K562 (cell line): ENCODE measurements around the gene PTH2. TPM values are rescaled to one million over a fixed set of nuclear protein-coding genes. Genes with fewer than 3 reads are reported as not detected.

ENCODE experiments used
- ATAC-seq: fragments of 200-7000 bp; cut with Tn5 transposase; 3 replicates; pipeline ENCODE4 v1.9.1; 2020; ENCODE audit warnings: moderate library complexity
- BruUV-seq: library from RNA; stranded (reverse); fragments of 400-500 nt; replicated peaks from 2 replicates; lab custom pipeline; 2021; lab: Mats Ljungman, UMichigan
- CTCF ChIA-PET: fragments of 300-600 bp; formaldehyde crosslinking; extraction: SDS; loops from one replicate; lab custom pipeline; 2021; ENCODE audit warnings: low intra/inter-chr PET ratio; lab: Yijun Ruan, JAX
- POLR2A ChIA-PET: fragments of 300-600, 350-650 bp; sonication (Branson Sonifier 250); formaldehyde crosslinking; extraction: SDS; loops from one replicate; lab custom pipeline; 2021; ENCODE audit warnings: antibody characterized with exemption, inconsistent platforms; lab: Yijun Ruan, JAX
- DNase-seq, 4 experiments: peaks; one replicate each; pipeline versions ENCODE4 v3.0.0 to v3.0.0-alpha.2; 2011 to 2018; ENCODE audit warnings: low spot score in 3 of 4, mixed read lengths in 3 of 4; ENCODE audit errors: extremely low read depth in 1 of 4
- FAIRE-seq: peaks from 2 replicates; lab custom pipeline; 2011; peaks lifted over from hg19 to GRCh38; lab: Jason Lieb, UNC
- H2AFZ ChIP-seq: 2 replicates; pipeline ENCODE4 v1.6.0; 2011; ENCODE audit warnings: low read depth, low read length, control low read depth, inconsistent platforms
- H3K27ac ChIP-seq: fragments of 200-600 bp; 3 replicates; pipeline ENCODE4 v1.8.0; 2011; ENCODE audit warnings: low read depth, mild to moderate bottlenecking, control low read depth, inconsistent platforms, low read length, moderate library complexity, mixed read lengths; ENCODE audit errors: extremely low read depth
- H3K27me3 ChIP-seq, 2 experiments: fragments of 300-600 bp in 1 of 2; 2 replicates in 1 of 2; 3 replicates in 1 of 2; pipeline versions ENCODE4 v1.6.0 to v1.8.0; 2011; ENCODE audit warnings: inconsistent platforms in 2 of 2, low read length in 2 of 2, mild to moderate bottlenecking in 1 of 2, mixed read lengths in 1 of 2, moderate library complexity in 1 of 2; ENCODE audit not compliant: control insufficient read depth in 2 of 2, insufficient read depth in 2 of 2
- H3K36me3 ChIP-seq: fragments of 300-600 bp; 3 replicates; pipeline ENCODE4 v1.8.0; 2011; ENCODE audit warnings: mild to moderate bottlenecking, low read length, inconsistent platforms; ENCODE audit not compliant: control insufficient read depth, insufficient read depth
- H3K4me1 ChIP-seq, 2 experiments: fragments of 200-600 bp in 1 of 2; replicated peaks in 1 of 2; 2 replicates in 1 of 2; 3 replicates in 1 of 2; pipeline versions ENCODE4 v1.5.1 to v1.8.0; 2011; ENCODE audit warnings: inconsistent platforms in 2 of 2, low read length in 2 of 2, mild to moderate bottlenecking in 1 of 2, mixed read lengths in 1 of 2, moderate library complexity in 1 of 2; ENCODE audit not compliant: control insufficient read depth in 2 of 2, insufficient read depth in 2 of 2
- H3K4me2 ChIP-seq: 2 replicates; pipeline ENCODE4 v1.6.1; 2011; ENCODE audit warnings: low read length, control low read depth, inconsistent platforms, mixed read lengths; ENCODE audit not compliant: insufficient read depth
- H3K4me3 ChIP-seq: fragments of 200-600 bp; sonication (generic), shearing (Covaris generic); 2 replicates; pipeline ENCODE4 v1.5.1; 2016; ENCODE audit warnings: control low read depth, inconsistent platforms
- H3K79me2 ChIP-seq: fragments of 200-600 bp; 3 replicates; pipeline ENCODE4 v1.8.0; 2011; ENCODE audit warnings: low read length, inconsistent platforms; ENCODE audit not compliant: control insufficient read depth, insufficient read depth
- H3K9ac ChIP-seq, 2 experiments: 2 replicates each; pipeline versions ENCODE4 v1.6.0 to v1.6.1; 2011; ENCODE audit warnings: low read depth in 2 of 2, low read length in 2 of 2, control low read depth in 1 of 2, inconsistent platforms in 1 of 2, mild to moderate bottlenecking in 1 of 2, mixed read lengths in 1 of 2; ENCODE audit not compliant: insufficient read depth in 1 of 2
- H3K9me1 ChIP-seq: one replicate; pipeline ENCODE4 v1.6.0; 2011; ENCODE audit warnings: inconsistent platforms, mild to moderate bottlenecking, low read length, moderate library complexity; ENCODE audit not compliant: control insufficient read depth, insufficient read depth
- H3K9me3 ChIP-seq: replicated peaks from 2 replicates; pipeline ENCODE4 v1.5.1; 2011; ENCODE audit warnings: low read depth, low read length, inconsistent platforms; ENCODE audit not compliant: control insufficient read depth, insufficient read depth
- H4K20me1 ChIP-seq: replicated peaks from 2 replicates; pipeline ENCODE4 v1.6.1; 2011; ENCODE audit warnings: low read length, inconsistent platforms, mixed read lengths; ENCODE audit not compliant: control insufficient read depth, insufficient read depth
- ATF1 ChIP-seq, 2 experiments: fragments of 450-650 bp in 1 of 2; IDR thresholded peaks; 2 replicates each; pipeline ENCODE4 v1.6.1; 2016; ENCODE audit warnings: missing compliant biosample characterization in 1 of 2, missing genetic modification characterization in 1 of 2
- BMI1 ChIP-seq: fragments of 150-350 bp; IDR thresholded peaks from 2 replicates; pipeline ENCODE4 v1.6.1; 2014; ENCODE audit warnings: low read length
- HNRNPLL ChIP-seq: fragments of 200-400 bp; formaldehyde crosslinking; IDR thresholded peaks from 2 replicates; pipeline ENCODE4 v1.6.1; 2017; ENCODE audit warnings: low read length, low read depth, mild to moderate bottlenecking; ENCODE audit not compliant: poor library complexity, severe bottlenecking
- KAT2B ChIP-seq: IDR thresholded peaks from one replicate; pipeline ENCODE4 v1.6.1; 2012; ENCODE audit warnings: low read depth, mild to moderate bottlenecking, control low read depth, inconsistent platforms, low read length, moderate library complexity
- KDM4B ChIP-seq, 2 experiments: fragments of 450-650 bp in 1 of 2; sonication (generic) in 1 of 2; IDR thresholded peaks; 2 replicates each; pipeline ENCODE4 v1.6.1; 2016 to 2017; ENCODE audit warnings: borderline replicate concordance in 2 of 2, antibody characterized with exemption in 1 of 2, low read depth in 1 of 2, mild to moderate bottlenecking in 1 of 2
- MBD2 ChIP-seq: sonication (generic); IDR thresholded peaks from 2 replicates; pipeline ENCODE4 v1.6.1; 2016; ENCODE audit warnings: low read depth, borderline replicate concordance
- NFATC3 ChIP-seq: fragments of 450-650 bp; IDR thresholded peaks from 2 replicates; pipeline ENCODE4 v1.6.1; 2017; ENCODE audit warnings: mild to moderate bottlenecking
- RFX1 ChIP-seq: fragments of 450-650 bp; IDR thresholded peaks from 2 replicates; pipeline ENCODE4 v1.6.1; 2016; ENCODE audit warnings: mild to moderate bottlenecking, moderate library complexity
- TAF15 ChIP-seq: fragments of 200-400 bp; formaldehyde crosslinking; IDR thresholded peaks from 2 replicates; pipeline ENCODE4 v1.6.1; 2017; ENCODE audit warnings: mild to moderate bottlenecking, low read depth, low read length, moderate library complexity
- TCF3 ChIP-seq: sonication (generic); formaldehyde crosslinking; IDR thresholded peaks from 2 replicates; pipeline ENCODE4 v1.4.0; 2020; ENCODE audit warnings: mild to moderate bottlenecking, missing genetic modification reagents
- ZFP36 ChIP-seq: fragments of 150-350 bp; IDR thresholded peaks from 2 replicates; pipeline ENCODE4 v1.6.1; 2018; ENCODE audit warnings: low read length, low read depth; ENCODE audit not compliant: partially characterized antibody
- ZNF232 ChIP-seq: sonication (generic); formaldehyde crosslinking; IDR thresholded peaks from 2 replicates; pipeline ENCODE4 v1.8.0; 2022; ENCODE audit warnings: mild to moderate bottlenecking, missing genetic modification reagents
- WGBS: fragments of 100-300 bp; shearing (Covaris generic); methylation state at CpG from one replicate; pipeline ENCODE4 v1.1.6; 2016; ENCODE audit warnings: low coverage, mixed read lengths; ENCODE audit not compliant: insufficient coverage; ENCODE audit errors: missing lambda C conversion rate; 5-methylcytosine and 5-hydroxymethylcytosine counted together
- in situ Hi-C: fragments of 300-500 bp; cut with MboI; formaldehyde crosslinking; loops from 4 replicates; pipeline ENCODE4 v1.15.0; 2018; ENCODE audit warnings: inconsistent platforms, mixed read lengths
- intact Hi-C: fragments of 100-400 bp; cut with micrococcal nuclease; formaldehyde crosslinking; loops from 2 replicates; pipeline ENCODE4 v1.14.2; 2022
- polyA plus RNA-seq, 8 experiments: library from polyadenylated mRNA; depleted of rRNA in 4 of 8; stranded (reverse) in 5 of 8; unstranded in 3 of 8; fragments of >200 nt; fragmentation: Nextera tagmentation in 2 of 8; fragmentation: Illumina TruSeq in 1 of 8; extraction: Ambion mirVana in 2 of 8; extraction: Trizol in 1 of 8; gene quantifications; 2 replicates each; pipeline versions ENCODE4 v1.2.1 to v1.2.3, GENCODE V29; 2011 to 2014; ENCODE audit warnings: inconsistent platforms in 1 of 8, missing spikeins in 1 of 8
- total RNA-seq, 7 experiments: library from RNA; depleted of rRNA in 6 of 7; stranded (reverse); fragments of >200 nt in 6 of 7; fragmentation: Illumina TruSeq in 2 of 7; extraction: Trizol in 2 of 7; gene quantifications; 2 replicates each; pipeline versions ENCODE4 v1.2.1 to v1.2.3, GENCODE V29; 2011 to 2021; ENCODE audit warnings: low replicate concordance in 1 of 7
- TF ChIP-seq, protein P1 (sequence below): fragments of 450-650 bp; formaldehyde crosslinking; IDR thresholded peaks from 2 replicates; pipeline ENCODE4 v1.4.0; 2022; ENCODE audit warnings: mild to moderate bottlenecking, moderate library complexity

The PTH2 gene
- total and polyA plus RNA-seq, 9 of the 15 experiments (the other 6 are each of a cell fraction or from before 2014, with no cell fraction given) = 1.3 TPM; not detected in 8

DNA sequence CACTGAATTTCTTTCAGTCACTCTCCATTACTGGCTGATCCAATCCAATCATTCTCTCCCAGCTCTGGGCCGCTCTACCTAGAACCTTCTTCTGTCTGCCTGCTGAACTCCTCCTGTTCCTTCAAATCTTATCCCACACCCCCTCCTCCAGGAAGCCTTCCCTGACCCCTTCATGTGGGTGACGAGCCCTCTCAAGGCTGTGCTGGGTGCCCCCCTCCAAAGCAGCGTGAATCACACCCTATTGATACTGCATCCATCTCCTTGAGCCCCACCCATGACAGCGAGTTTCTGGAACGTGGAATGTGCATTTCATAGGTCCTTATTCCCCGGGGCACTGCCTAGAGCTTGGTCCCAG, 25.2 kb upstream of the PTH2 start:
- DNase-seq (no peak), FAIRE-seq (no peak), ATAC-seq (no peak)
- Histone ChIP-seq H3K4me3 (no peak overlapping the region), H3K79me2 (peaks cover 35% of the 10 kb centered on the region), H3K36me3 (peaks cover 41% of the 10 kb centered on the region; the same call in 2 of the 3 replicates), H3K4me2 (peak overlapping the region; percentile 39), H3K4me1 (peaks cover 16 to 52% of the 10 kb centered on the region in 2 experiments; a peak in 4 of 5 replicates), H4K20me1 (no peaks in the 10 kb centered on the region; the same call in 1 of the 2 replicates), H2AFZ (no peak overlapping the region), H3K27me3 (no peaks in the 10 kb centered on the region), H3K9ac (peak overlapping the region in 1 of 2 experiments; percentile 54; a peak in 1 of 4 replicates), H3K27ac (peak overlapping the region; percentile 9; the same call in 1 of the 3 replicates), H3K9me3 (no peaks in the 10 kb centered on the region), H3K9me1 (no peaks in the 10 kb centered on the region)
- TF ChIP-seq KDM4B (IDR thresholded peaks at IDR 0.05; ENCODE audit: borderline replicate concordance in 2 of 2, low read depth in 1 of 2) (no peak), BMI1 (no peak), MBD2 (no peak), KAT2B (no peak), ZNF232 (CRISPR knock-in tag) (no peak), TAF15 (no peak), RFX1 (no peak), HNRNPLL (no peak), NFATC3 (no peak), TCF3 (no peak), ATF1 (CRISPR knock-in tag; IDR thresholded peaks at IDR 0.05) (no peak), ATF1 (tag; IDR thresholded peaks at IDR 0.05) (peak; percentile 15), ZFP36 (peak; percentile 80)
- TF ChIP-seq, protein P1, sequence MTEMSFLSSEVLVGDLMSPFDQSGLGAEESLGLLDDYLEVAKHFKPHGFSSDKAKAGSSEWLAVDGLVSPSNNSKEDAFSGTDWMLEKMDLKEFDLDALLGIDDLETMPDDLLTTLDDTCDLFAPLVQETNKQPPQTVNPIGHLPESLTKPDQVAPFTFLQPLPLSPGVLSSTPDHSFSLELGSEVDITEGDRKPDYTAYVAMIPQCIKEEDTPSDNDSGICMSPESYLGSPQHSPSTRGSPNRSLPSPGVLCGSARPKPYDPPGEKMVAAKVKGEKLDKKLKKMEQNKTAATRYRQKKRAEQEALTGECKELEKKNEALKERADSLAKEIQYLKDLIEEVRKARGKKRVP (CRISPR knock-in tag) = no peak
- 91% methylated on average over 6 of the region's 6 CpGs for WGBS
- CTCF ChIA-PET = no interaction called here
- POLR2A ChIA-PET = interaction anchor here (0.8 to 1.2 kb wide), 4 partner anchors 10 to 170 kb away, joined by 3 to 4 read pairs (median 3); partner anchors contain the start of gene RPS11
- in situ Hi-C loops = no loop called here
- no TSS peak for BruUV-seq
- intact Hi-C loops = loop anchor here (10.0 kb wide), 1 partner anchor 184 kb away; no protein-coding TSS in a partner anchor
